ENCODE results near the gene MTERF4.

Gene MTERF4

DNA sequence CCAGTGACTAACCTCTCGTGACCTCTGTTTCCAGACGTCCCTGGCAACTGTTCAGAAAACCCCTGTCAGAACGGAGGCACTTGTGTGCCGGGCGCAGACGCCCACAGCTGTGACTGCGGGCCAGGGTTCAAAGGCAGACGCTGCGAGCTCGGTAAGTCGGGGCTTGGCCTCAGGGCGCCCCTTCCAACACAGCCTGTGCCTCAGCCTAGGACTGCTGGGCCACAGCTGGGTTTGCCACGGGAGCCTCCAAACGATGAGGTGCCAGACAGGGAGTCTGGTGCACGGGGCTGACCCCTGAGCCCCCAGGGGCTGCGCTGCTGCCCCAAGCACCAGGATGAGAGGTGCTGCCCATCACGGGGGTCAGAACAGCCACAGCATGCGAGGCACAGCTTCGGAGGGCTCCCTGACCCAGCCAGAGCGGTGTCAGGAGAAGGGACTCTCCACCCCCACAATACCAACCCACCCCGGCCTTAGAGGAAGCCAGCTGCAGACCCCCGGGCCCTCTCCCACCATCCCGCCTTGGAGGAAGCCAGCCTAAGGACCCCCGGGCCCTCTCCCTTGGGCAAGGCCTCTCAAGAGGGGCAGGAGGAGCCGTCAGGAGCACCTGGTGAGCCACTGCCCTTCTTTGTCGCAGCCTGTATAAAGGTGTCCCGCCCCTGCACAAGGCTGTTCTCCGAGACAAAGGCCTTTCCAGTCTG is 20.3 kb downstream of the MTERF4 start:
- 0 out of 2 replicates have a peak, but pooled peaks cover 5% of the 10 kb centered on the region for H3K36me3 ChIP-seq (ENCODE audit: insufficient read depth, low read length)
- H3F3A ChIP-seq (ENCODE audit: low read depth) = no peaks in the 10 kb centered on the region
- H3K4me1 ChIP-seq (ENCODE audit: insufficient read depth, low read length, poor library complexity, severe bottlenecking) = no peaks in the 10 kb centered on the region
- no peak overlapping the region for H3K9ac ChIP-seq (ENCODE audit: low read depth, low read length, poor library complexity, severe bottlenecking)
- H3K9me2 ChIP-seq (replicated peaks; ENCODE audit: low read depth, low read length) = no peaks in the 10 kb centered on the region
- H3K4me2 ChIP-seq (ENCODE audit: low read depth, low read length, poor library complexity, severe bottlenecking) = no peak overlapping the region
- H3K9me3 ChIP-seq (ENCODE audit: insufficient read depth, low read depth, low read length) = no peaks in the 10 kb centered on the region
- TF ChIP-seq EZH2phosphoT487 (IDR thresholded peaks at IDR 0.05; ENCODE audit: borderline replicate concordance) = no peak
- TF ChIP-seq, protein P1, sequence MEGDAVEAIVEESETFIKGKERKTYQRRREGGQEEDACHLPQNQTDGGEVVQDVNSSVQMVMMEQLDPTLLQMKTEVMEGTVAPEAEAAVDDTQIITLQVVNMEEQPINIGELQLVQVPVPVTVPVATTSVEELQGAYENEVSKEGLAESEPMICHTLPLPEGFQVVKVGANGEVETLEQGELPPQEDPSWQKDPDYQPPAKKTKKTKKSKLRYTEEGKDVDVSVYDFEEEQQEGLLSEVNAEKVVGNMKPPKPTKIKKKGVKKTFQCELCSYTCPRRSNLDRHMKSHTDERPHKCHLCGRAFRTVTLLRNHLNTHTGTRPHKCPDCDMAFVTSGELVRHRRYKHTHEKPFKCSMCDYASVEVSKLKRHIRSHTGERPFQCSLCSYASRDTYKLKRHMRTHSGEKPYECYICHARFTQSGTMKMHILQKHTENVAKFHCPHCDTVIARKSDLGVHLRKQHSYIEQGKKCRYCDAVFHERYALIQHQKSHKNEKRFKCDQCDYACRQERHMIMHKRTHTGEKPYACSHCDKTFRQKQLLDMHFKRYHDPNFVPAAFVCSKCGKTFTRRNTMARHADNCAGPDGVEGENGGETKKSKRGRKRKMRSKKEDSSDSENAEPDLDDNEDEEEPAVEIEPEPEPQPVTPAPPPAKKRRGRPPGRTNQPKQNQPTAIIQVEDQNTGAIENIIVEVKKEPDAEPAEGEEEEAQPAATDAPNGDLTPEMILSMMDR (conservative IDR thresholded peaks at IDR 0.05; ENCODE audit: low read length) = no peak
- no peaks in the 10 kb centered on the region for H4K20me1 ChIP-seq (ENCODE audit: insufficient read depth, low read length, poor library complexity, severe bottlenecking)
- H3K27me3 ChIP-seq (ENCODE audit: insufficient read depth, low read length, poor library complexity, severe bottlenecking) = no peaks in the 10 kb centered on the region
- H2AFZ ChIP-seq (ENCODE audit: low read length) = no peak overlapping the region
- no peak overlapping the region for H3K4me3 ChIP-seq (ENCODE audit: low read length, poor library complexity, severe bottlenecking)
- H3K79me2 ChIP-seq (ENCODE audit: insufficient read depth, low read length) = no peaks in the 10 kb centered on the region

DNA sequence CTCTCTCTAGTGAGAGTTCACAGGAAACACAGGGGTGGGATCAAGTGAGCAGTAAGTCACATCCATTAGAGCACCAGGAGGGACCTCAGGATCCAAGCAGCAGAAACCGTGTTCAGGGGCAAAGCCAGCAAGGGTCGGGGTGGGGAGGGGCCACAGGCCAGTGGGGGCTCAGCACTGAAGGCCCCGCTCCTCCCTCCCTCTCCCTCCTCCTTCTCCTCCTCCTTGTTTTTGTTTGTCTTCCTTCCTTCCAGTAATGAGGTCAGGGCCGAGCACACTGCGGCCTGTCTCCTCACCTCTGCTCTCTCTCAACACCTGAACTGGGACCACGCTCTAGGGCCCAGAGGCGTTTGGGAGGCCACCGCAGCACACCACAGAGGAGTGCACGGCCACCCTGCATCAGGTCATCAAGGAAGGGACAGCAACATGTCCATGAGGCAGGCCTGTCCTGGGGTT is 20.9 kb downstream of the MTERF4 start:
- Histone ChIP-seq H3K9me2 (replicated peaks; ENCODE audit: low read depth, low read length) (no peaks in the 10 kb centered on the region), H3F3A (ENCODE audit: low read depth) (no peaks in the 10 kb centered on the region), H3K4me1 (ENCODE audit: insufficient read depth, low read length, poor library complexity, severe bottlenecking) (no peaks in the 10 kb centered on the region), H2AFZ (ENCODE audit: low read length) (no peak overlapping the region), H3K36me3 (ENCODE audit: insufficient read depth, low read length) (no peaks in the 10 kb centered on the region), H3K79me2 (ENCODE audit: insufficient read depth, low read length) (no peaks in the 10 kb centered on the region), H3K27me3 (ENCODE audit: insufficient read depth, low read length, poor library complexity, severe bottlenecking) (no peaks in the 10 kb centered on the region), H4K20me1 (ENCODE audit: insufficient read depth, low read length, poor library complexity, severe bottlenecking) (no peaks in the 10 kb centered on the region), H3K4me3 (ENCODE audit: low read length, poor library complexity, severe bottlenecking) (no peak overlapping the region), H3K9ac (ENCODE audit: low read depth, low read length, poor library complexity, severe bottlenecking) (no peak overlapping the region), H3K9me3 (ENCODE audit: insufficient read depth, low read depth, low read length) (no peaks in the 10 kb centered on the region), H3K4me2 (ENCODE audit: low read depth, low read length, poor library complexity, severe bottlenecking) (no peak overlapping the region)
- TF ChIP-seq EZH2phosphoT487 (IDR thresholded peaks at IDR 0.05; ENCODE audit: borderline replicate concordance) = no peak
- TF ChIP-seq, protein P1 (conservative IDR thresholded peaks at IDR 0.05; ENCODE audit: low read length) = no peak

DNA sequence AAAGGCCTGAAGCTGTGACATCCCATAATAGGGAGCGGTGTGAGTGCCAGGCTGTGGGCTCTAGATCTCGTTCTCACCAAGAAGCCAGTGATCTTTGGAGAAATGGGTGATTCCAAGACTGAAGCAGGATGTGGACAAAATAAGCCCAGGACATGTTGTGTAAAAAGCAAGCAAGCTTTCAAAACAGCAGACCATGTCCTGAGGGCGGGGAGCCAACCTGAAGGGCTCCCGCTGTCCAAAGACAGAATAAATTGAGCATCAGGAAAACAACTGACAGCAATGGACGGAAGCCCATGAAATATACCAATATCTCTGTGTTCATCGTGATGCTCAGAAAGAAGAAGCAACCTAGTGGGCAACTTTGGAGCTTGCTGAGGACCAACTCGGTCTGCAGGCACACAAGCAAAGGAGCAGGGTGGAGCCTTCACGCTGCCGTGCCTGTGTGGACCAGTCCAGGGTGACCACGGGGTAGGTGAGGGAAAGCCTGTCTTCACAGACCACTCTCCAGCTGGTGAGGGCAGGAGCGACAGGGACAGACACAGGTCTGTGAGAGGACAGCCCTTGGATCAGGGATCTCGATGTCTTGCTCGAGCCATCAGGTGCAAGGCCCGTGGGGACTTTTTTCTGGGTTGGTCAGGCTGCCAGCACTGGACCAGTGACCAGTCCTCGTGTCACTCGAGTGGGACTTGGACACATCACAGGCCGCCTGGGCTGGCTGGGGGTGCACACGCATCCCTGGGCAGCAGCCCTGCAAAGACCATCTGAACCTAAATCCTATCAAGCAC is 21.5 kb downstream of the MTERF4 start:
- Histone ChIP-seq H2AFZ (ENCODE audit: low read length) (no peak overlapping the region), H3F3A (ENCODE audit: low read depth) (no peaks in the 10 kb centered on the region), H3K4me1 (ENCODE audit: insufficient read depth, low read length, poor library complexity, severe bottlenecking) (no peaks in the 10 kb centered on the region), H4K20me1 (ENCODE audit: insufficient read depth, low read length, poor library complexity, severe bottlenecking) (no peaks in the 10 kb centered on the region), H3K9ac (ENCODE audit: low read depth, low read length, poor library complexity, severe bottlenecking) (no peak overlapping the region), H3K9me2 (replicated peaks; ENCODE audit: low read depth, low read length) (no peaks in the 10 kb centered on the region), H3K4me3 (ENCODE audit: low read length, poor library complexity, severe bottlenecking) (no peak overlapping the region), H3K36me3 (ENCODE audit: insufficient read depth, low read length) (no peaks in the 10 kb centered on the region), H3K9me3 (ENCODE audit: insufficient read depth, low read depth, low read length) (no peaks in the 10 kb centered on the region), H3K79me2 (ENCODE audit: insufficient read depth, low read length) (no peaks in the 10 kb centered on the region), H3K4me2 (ENCODE audit: low read depth, low read length, poor library complexity, severe bottlenecking) (no peak overlapping the region), H3K27me3 (ENCODE audit: insufficient read depth, low read length, poor library complexity, severe bottlenecking) (no peaks in the 10 kb centered on the region)
- no peak for TF ChIP-seq EZH2phosphoT487 (IDR thresholded peaks at IDR 0.05; ENCODE audit: borderline replicate concordance)
- TF ChIP-seq, protein P1 (conservative IDR thresholded peaks at IDR 0.05; ENCODE audit: low read length) = no peak
